ENCODE data around the gene FAM240B.

The FAM240B gene

GRCh38 chr9:38761339-38761738, 41.4 kb upstream of the FAM240B start:
- Histone ChIP-seq H3K4me3 (ENCODE audit: low read length) (no peak overlapping the region), H3K4me1 (ENCODE audit: low read length) (no peaks in the 10 kb centered on the region), H2AFZ (ENCODE audit: low read depth, low read length) (0 out of 2 replicates have a peak overlapping the region, but pooled peaks have one; percentile 69), H3K27me3 (ENCODE audit: low read depth, low read length) (no peaks in the 10 kb centered on the region), H3K9me3 (ENCODE audit: insufficient read depth, low read length) (no peaks in the 10 kb centered on the region), H3K36me3 (replicated peaks; ENCODE audit: low read depth, low read length) (no peaks in the 10 kb centered on the region), H3K27ac (ENCODE audit: low read length) (no peak overlapping the region), H3K9ac (ENCODE audit: low read length) (no peak overlapping the region), H3K4me2 (ENCODE audit: low read length) (no peak overlapping the region), H3K79me2 (ENCODE audit: low read length) (no peaks in the 10 kb centered on the region), H4K20me1 (ENCODE audit: insufficient read depth, low read length) (no peaks in the 10 kb centered on the region)
- TF ChIP-seq CTCF (IDR thresholded peaks at IDR 0.05; ENCODE audit: low read depth, low read length) (no peak), EZH2phosphoT487 (IDR thresholded peaks at IDR 0.05; ENCODE audit: low read depth) (no peak)

- Histone ChIP-seq H3K9me3 (ENCODE audit: insufficient read depth, low read length) (no peaks in the 10 kb centered on the region), H3K36me3 (replicated peaks; ENCODE audit: low read depth, low read length) (no peaks in the 10 kb centered on the region), H3K9ac (ENCODE audit: low read length) (no peak overlapping the region), H4K20me1 (ENCODE audit: insufficient read depth, low read length) (no peaks in the 10 kb centered on the region), H3K79me2 (ENCODE audit: low read length) (no peaks in the 10 kb centered on the region), H3K4me2 (ENCODE audit: low read length) (no peak overlapping the region), H3K27ac (ENCODE audit: low read length) (no peak overlapping the region), H3K4me1 (ENCODE audit: low read length) (no peaks in the 10 kb centered on the region), H2AFZ (ENCODE audit: low read depth, low read length) (no peak overlapping the region), H3K4me3 (ENCODE audit: low read length) (no peak overlapping the region), H3K27me3 (ENCODE audit: low read depth, low read length) (peaks cover 5% of the 10 kb centered on the region; the same call in 1 of the 2 replicates)
- TF ChIP-seq EZH2phosphoT487 (IDR thresholded peaks at IDR 0.05; ENCODE audit: low read depth) (no peak), CTCF (IDR thresholded peaks at IDR 0.05; ENCODE audit: low read depth, low read length) (no peak)
Observed at GRCh38 chr9:38756702-38757101, 36.8 kb upstream of the FAM240B start.

GRCh38 chr9:38747941-38748340, 28.0 kb upstream of the FAM240B start:
- Histone ChIP-seq H3K79me2 (ENCODE audit: low read length) (no peaks in the 10 kb centered on the region), H3K27ac (ENCODE audit: low read length) (no peak overlapping the region), H3K4me3 (ENCODE audit: low read length) (no peak overlapping the region), H3K27me3 (ENCODE audit: low read depth, low read length) (peaks cover 4% of the 10 kb centered on the region), H3K9ac (ENCODE audit: low read length) (no peak overlapping the region), H4K20me1 (ENCODE audit: insufficient read depth, low read length) (no peaks in the 10 kb centered on the region), H3K9me3 (ENCODE audit: insufficient read depth, low read length) (no peaks in the 10 kb centered on the region), H3K4me1 (ENCODE audit: low read length) (no peaks in the 10 kb centered on the region), H3K4me2 (ENCODE audit: low read length) (no peak overlapping the region), H3K36me3 (replicated peaks; ENCODE audit: low read depth, low read length) (no peaks in the 10 kb centered on the region), H2AFZ (ENCODE audit: low read depth, low read length) (no peak overlapping the region)
- TF ChIP-seq EZH2phosphoT487 (IDR thresholded peaks at IDR 0.05; ENCODE audit: low read depth): no peak
- no peak for TF ChIP-seq CTCF (IDR thresholded peaks at IDR 0.05; ENCODE audit: low read depth, low read length)

GRCh38 chr9:38747067-38747466, 27.1 kb upstream of the FAM240B start:
- H3K9ac ChIP-seq (ENCODE audit: low read length): no peak overlapping the region
- no peak overlapping the region for H3K4me3 ChIP-seq (ENCODE audit: low read length)
- H3K9me3 ChIP-seq (ENCODE audit: insufficient read depth, low read length): no peaks in the 10 kb centered on the region
- H3K79me2 ChIP-seq (ENCODE audit: low read length): no peaks in the 10 kb centered on the region
- no peak overlapping the region for H2AFZ ChIP-seq (ENCODE audit: low read depth, low read length)
- no peaks in the 10 kb centered on the region for H3K4me1 ChIP-seq (ENCODE audit: low read length)
- no peaks in the 10 kb centered on the region for H3K36me3 ChIP-seq (replicated peaks; ENCODE audit: low read depth, low read length)
- no peak overlapping the region for H3K4me2 ChIP-seq (ENCODE audit: low read length)
- H4K20me1 ChIP-seq (ENCODE audit: insufficient read depth, low read length): no peaks in the 10 kb centered on the region
- peaks cover 4% of the 10 kb centered on the region for H3K27me3 ChIP-seq (ENCODE audit: low read depth, low read length)
- TF ChIP-seq CTCF (IDR thresholded peaks at IDR 0.05; ENCODE audit: low read depth, low read length): no peak
- no peak for TF ChIP-seq EZH2phosphoT487 (IDR thresholded peaks at IDR 0.05; ENCODE audit: low read depth)
- H3K27ac ChIP-seq (ENCODE audit: low read length): no peak overlapping the region

All from OCI-LY3 (cell line).